ENCODE results near the gene CSGALNACT2.

DNA sequence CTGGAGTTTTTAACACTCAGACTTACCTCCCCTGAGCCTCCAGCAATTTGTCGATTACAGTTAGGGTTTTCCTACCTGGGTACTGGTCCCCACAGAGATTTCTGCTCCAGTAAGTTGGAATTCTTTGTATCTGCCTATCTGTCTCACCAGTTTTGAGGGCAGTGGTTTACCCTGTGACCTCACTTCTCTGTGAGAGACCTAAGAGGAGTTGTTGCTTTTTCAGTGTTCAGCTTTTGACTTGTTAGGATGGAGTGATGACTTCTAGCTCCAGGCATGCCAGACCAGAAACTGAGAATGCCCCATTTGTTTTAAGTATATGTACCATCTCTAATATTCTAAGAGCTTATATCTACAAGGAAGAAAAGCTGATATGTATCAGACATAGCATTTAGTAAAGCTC, 42.9 kb downstream of the CSGALNACT2 start:
- TF ChIP-seq EZH2phosphoT487 (IDR thresholded peaks at IDR 0.05; ENCODE audit: low read depth) = no peak
- no peak for TF ChIP-seq CTCF (IDR thresholded peaks at IDR 0.05; ENCODE audit: low read depth, low read length)

Data from OCI-LY3 (cell line).